SK-N-MC (cell line): ENCODE results near the gene VPS25.

Experiments used
- DNase-seq: peaks from one replicate; pipeline ENCODE4 v3.0.0-alpha.2; 2011; ENCODE audit warnings: low read depth, low spot score
- H3K27ac ChIP-seq: fragments of 200-600 bp; sonication (generic); 2 replicates; pipeline ENCODE4 v1.5.1; 2016; ENCODE audit warnings: mixed run types
- H3K36me3 ChIP-seq: fragments of 200-600 bp; sonication (generic); 2 replicates; pipeline ENCODE4 v1.6.1; 2017; ENCODE audit warnings: antibody characterized with exemption, low read length, mixed read lengths; ENCODE audit not compliant: insufficient read depth
- H3K4me3 ChIP-seq: fragments of 200-600 bp; sonication (generic); 2 replicates; pipeline ENCODE4 v1.5.1; 2016
- H3K9ac ChIP-seq: fragments of 200-600 bp; sonication (generic); 2 replicates; pipeline ENCODE4 v1.8.0; 2017; ENCODE audit warnings: mixed run types, mixed read lengths; ENCODE audit not compliant: insufficient read length
- H3K9me3 ChIP-seq: fragments of 200-600 bp; sonication (generic); 2 replicates; pipeline ENCODE4 v1.6.1; 2017; ENCODE audit warnings: low read depth, mild to moderate bottlenecking, antibody characterized with exemption, low read length, moderate library complexity, mixed read lengths
- EZH2 ChIP-seq: fragments of 200-600 bp; sonication (generic); IDR thresholded peaks from one replicate; pipeline ENCODE4 v1.6.1; 2017; ENCODE audit warnings: antibody characterized with exemption
- FOXP2 ChIP-seq: optimal IDR thresholded peaks from 2 replicates; pipeline ENCODE3; 2011; ENCODE audit warnings: mild to moderate bottlenecking, moderate library complexity; ENCODE audit not compliant: insufficient read depth; ENCODE audit errors: extremely low read length, control extremely low read depth
- POLR2AphosphoS5 ChIP-seq: IDR thresholded peaks from 2 replicates; pipeline ENCODE4 v1.6.1; 2012; ENCODE audit warnings: mild to moderate bottlenecking, low read depth, low read length, borderline replicate concordance

VPS25 gene

DNA sequence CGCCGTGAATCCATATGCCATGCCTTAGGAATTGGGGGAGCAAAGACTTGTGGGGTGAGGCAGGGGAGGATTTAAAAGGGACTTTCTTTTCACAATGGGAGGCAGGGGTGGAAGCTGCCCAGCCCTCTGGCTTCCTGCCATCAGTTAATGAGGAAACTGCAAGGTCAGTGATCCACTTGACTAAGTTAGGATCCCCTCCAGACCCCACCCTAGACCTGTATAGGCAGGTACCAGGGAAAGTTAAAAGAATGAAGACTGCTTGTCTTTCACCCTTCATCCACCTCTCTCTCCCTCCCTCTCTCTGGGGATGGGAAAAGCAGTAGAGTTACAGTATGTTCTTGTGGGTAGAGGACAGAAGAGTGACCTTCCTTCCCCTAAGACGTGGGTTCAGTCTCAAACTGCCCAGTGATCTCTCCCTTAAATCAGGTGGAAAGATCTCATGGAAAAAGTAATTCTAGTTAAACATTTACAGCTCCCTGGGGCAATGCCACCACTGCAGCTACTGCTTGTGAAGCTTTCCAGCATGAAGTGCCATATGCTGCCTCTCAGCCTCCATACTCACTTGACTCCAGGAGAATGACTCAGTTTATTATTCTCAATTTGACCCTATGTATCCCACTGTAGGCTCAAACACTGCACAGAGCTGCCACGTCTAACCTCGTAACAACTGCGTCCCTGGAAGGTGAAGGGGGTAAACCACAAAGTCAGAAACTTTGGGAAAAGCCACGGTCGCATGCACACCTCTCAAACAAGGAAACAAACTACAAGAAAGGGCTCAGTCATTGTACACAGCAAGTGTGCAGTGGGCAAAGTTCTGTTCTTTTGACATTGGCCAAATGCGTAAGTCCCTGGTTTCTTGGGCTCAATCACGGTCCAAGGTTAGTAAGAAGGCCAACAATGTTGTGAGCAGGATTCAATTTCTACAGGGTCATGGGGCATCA is 24.1 kb downstream of the VPS25 start:
- H3K36me3 ChIP-seq = no peaks in the 10 kb centered on the region
- TF ChIP-seq POLR2AphosphoS5 (no peak), FOXP2 (no peak)
- DNase-seq = no peak
- no peak overlapping the region for H3K27ac ChIP-seq
- H3K9me3 ChIP-seq = no peaks in the 10 kb centered on the region
- peak overlapping the region; percentile 96 for H3K4me3 ChIP-seq
- H3K9ac ChIP-seq = peak overlapping the region; percentile 94

DNA sequence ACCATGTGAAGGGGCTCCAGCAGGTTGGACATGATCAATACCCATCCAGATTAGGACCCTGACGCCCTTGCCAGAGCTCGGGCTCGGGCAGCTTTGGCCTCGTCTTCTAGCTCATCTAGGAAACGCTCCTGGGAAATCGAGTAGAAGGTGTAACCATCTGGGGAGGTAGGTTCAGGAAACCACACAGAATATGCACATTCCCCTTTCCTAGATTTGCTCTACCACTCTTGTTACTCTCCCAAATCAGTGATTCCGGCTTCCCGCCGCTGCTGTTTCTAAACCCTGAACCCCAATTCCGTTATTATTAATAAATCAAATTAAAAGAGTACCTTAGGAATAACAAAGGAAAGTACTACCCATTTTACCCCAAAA is 24.7 kb downstream of the VPS25 start:
- no peak for TF ChIP-seq FOXP2
- no peak for TF ChIP-seq EZH2
- no peak for TF ChIP-seq POLR2AphosphoS5
- H3K4me3 ChIP-seq = peak overlapping the region; percentile 96
- no peak for DNase-seq
- H3K36me3 ChIP-seq = no peaks in the 10 kb centered on the region
- H3K9me3 ChIP-seq = no peaks in the 10 kb centered on the region
- H3K9ac ChIP-seq = peak overlapping the region; percentile 94
- H3K27ac ChIP-seq = no peak overlapping the region; the same call in 1 of the 2 replicates

- Histone ChIP-seq H3K9ac (peak within 1 kb of the TSS; percentile 94), H3K9me3 (no peaks in the 10 kb centered on the region), H3K4me3 (peak within 1 kb of the TSS; percentile 96), H3K36me3 (no peaks in the 10 kb centered on the region), H3K27ac (no peak within 1 kb of the TSS; the same call in 1 of the 2 replicates)
- DNase-seq = peak; percentile 34
- TF ChIP-seq POLR2AphosphoS5 = peak; percentile 81
- no peak for TF ChIP-seq EZH2
These were observed 25.4 kb downstream of the VPS25 start, which contains the start of the genes CNTD1 and COA3 for GRCh38 chr17:42798383-42799380. Gene CNTD1 (plus strand): TSS chr17:42798861. CDS start chr17:42799068, 207 bp downstream. Gene COA3 (minus strand): TSS chr17:42798704. CDS start chr17:42798681, 23 bp downstream.

GRCh38 chr17:42803074-42803883 is 30.0 kb downstream of the VPS25 start:
- Histone ChIP-seq H3K27ac (no peak overlapping the region), H3K9ac (no peak overlapping the region), H3K36me3 (no peaks in the 10 kb centered on the region), H3K4me3 (no peak overlapping the region), H3K9me3 (no peaks in the 10 kb centered on the region)
- no peak for DNase-seq
- TF ChIP-seq FOXP2 = no peak
- no peak for TF ChIP-seq POLR2AphosphoS5
- no peak for TF ChIP-seq EZH2

DNA sequence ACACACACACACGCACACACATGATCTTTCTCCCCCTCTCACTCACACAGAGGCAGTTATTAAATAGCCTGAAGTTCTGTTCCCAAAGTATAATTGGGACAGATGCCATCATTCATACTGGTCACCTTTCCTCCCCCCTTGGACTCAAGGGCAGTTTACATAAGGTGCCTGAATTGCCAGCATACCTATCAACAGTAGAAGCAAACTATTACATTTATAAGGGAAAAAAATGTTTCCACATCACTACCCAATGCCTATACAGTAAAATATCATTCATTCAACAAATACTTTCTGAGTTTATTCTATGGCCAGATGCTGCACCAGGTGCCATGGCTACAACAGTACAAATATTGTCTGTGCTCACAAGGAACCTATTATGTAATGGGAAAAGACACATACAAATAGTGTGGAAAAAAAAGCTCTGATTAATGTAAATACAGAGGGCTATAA is 31.7 kb downstream of the VPS25 start:
- H3K27ac ChIP-seq = no peak overlapping the region
- H3K9ac ChIP-seq = no peak overlapping the region

DNA sequence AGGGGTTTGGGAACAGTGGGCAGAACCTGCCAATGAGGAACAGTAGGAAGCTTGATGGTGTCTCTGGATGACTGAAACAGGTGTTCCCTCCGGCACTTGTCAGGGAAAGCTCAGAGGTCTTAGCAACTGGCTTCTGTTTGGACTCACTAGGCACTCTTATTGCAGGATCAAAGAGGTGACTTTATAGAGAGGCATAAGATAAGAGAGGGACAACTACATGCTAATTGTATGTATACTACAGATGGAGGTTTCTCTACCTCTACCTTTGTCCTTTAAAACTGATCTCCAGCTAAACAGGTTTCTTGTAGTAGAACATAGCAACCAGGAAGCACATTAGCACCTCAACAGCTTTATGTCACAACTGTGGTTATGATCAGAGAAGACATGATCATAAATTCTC is 33.0 kb downstream of the VPS25 start:
- no peak for TF ChIP-seq EZH2
- no peak for TF ChIP-seq POLR2AphosphoS5
- TF ChIP-seq FOXP2 = no peak
- Histone ChIP-seq H3K36me3 (peaks cover 5% of the 10 kb centered on the region; the same call in 1 of the 2 replicates), H3K9me3 (no peaks in the 10 kb centered on the region), H3K27ac (no peak overlapping the region), H3K4me3 (no peak overlapping the region), H3K9ac (no peak overlapping the region)
- no peak for DNase-seq

More for the DNA sequence above, 31.7 kb downstream of the VPS25 start:
- no peak for DNase-seq
- no peaks in the 10 kb centered on the region for H3K36me3 ChIP-seq
- TF ChIP-seq EZH2 = no peak
- TF ChIP-seq POLR2AphosphoS5 = no peak
- TF ChIP-seq FOXP2 = no peak
- H3K9me3 ChIP-seq = no peaks in the 10 kb centered on the region
- H3K4me3 ChIP-seq = no peak overlapping the region

GRCh38 chr17:42809250-42809649 is 36.0 kb downstream of the VPS25 start:
- Histone ChIP-seq H3K36me3 (peaks cover 21% of the 10 kb centered on the region), H3K9ac (no peak overlapping the region), H3K27ac (no peak overlapping the region), H3K9me3 (no peaks in the 10 kb centered on the region), H3K4me3 (no peak overlapping the region)
- DNase-seq = no peak
- TF ChIP-seq EZH2 (no peak), FOXP2 (no peak), POLR2AphosphoS5 (no peak)

DNA sequence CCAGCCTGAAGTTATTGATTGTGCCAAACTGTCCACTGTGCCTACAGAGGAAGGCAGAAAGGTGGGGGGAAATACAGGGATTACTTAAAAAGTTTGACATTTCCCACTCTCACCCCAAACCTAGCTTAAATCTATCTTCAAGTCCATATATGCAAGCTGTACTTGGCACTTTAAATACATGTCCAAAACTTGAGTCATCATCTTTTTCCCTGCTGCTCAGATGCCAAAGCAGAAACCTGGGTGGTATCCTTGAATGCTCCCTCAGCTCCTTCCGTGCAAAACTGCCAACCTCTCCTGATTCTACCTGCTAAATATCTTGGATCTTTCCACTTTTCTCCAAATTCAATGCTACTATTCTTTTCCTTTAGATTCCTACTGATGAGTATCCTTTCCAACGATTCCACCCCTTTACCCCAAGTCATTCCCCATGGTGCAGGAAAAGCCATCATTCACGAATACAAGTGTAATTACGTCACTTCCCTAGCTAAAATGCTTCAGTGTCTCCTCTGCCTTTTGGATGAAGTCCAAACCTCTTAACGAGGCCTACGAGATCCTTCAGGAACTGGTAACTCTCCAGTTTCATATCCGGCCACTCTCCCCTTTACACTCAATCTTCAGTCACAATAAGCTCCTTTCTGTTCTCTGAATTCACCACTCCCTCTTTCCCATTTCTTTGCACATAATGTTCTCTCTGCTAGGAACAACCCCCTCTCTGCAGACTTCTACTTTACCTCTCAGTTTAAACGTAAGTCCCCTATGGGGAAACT is 41.6 kb downstream of the VPS25 start:
- H3K36me3 ChIP-seq = peaks cover 64% of the 10 kb centered on the region

More for the DNA sequence above, 41.6 kb downstream of the VPS25 start:
- no peaks in the 10 kb centered on the region for H3K9me3 ChIP-seq
- no peak for TF ChIP-seq EZH2
- TF ChIP-seq POLR2AphosphoS5 = no peak
- no peak for TF ChIP-seq FOXP2
- peak overlapping the region; percentile 33; the same call in 1 of the 2 replicates for H3K27ac ChIP-seq
- H3K4me3 ChIP-seq = peak overlapping the region; percentile 32; the same call in 1 of the 2 replicates
- peak; percentile 47 for DNase-seq
- H3K9ac ChIP-seq = peak overlapping the region; percentile 13
